Measurements from ENCODE around the gene NFIX.
"Not testable (repeated sequence)": the region's sequence is repeated elsewhere in the genome, so short reads cannot be mapped to it uniquely, and the experiment has no call there.

Gene NFIX

DNA sequence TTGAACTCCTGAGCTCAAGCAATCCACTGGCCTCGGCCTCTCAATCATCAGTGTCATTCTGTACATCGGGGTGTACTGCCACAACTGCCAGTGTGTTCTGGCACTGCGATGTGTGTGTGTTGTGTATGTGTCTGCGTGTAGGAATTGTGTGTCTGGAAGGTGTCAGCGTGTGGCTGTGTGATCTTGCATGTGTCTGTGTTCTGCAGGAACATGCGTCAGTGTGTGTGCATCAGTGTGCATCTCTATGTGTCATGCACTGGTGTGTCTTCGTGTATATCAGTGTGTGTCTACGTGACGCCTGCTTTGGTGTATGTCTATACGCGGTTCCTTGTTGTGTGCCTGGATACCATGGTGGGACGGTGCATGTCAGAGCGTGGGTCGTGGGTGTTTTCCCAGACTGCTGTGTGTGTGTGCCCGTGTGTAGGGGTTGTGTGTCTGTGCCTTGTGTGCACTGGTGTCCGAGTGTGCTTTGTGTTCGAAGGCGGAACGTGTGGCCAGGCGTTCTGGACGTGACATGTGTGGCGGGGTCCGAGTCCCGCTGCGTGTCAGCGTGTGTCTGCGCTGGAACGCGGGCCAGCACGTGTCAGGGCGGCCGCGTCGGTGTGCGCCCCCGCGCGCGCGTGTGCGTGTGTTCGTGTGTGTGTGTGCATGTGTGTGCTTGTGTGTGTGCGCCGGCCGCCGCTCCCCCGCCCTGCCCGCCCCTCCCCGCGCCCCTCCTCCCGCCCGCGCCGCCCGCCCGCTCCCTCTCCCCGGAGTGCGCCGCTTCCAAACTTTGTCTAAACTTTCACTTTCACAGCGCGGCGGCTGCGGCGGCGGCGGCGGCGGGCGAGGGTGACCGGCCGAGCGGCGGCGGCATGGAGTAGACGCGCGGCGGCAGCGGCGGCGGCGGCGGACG, at the start of gene NFIX:
TSS of gene NFIX (plus strand) at position 775 of the 895 bp plus-strand sequence. CDS start 363 bp downstream, outside the sequence.
- peak; percentile 30 to 40 for DNase-seq (ENCODE audit: low read depth in 2 of 2)

DNA sequence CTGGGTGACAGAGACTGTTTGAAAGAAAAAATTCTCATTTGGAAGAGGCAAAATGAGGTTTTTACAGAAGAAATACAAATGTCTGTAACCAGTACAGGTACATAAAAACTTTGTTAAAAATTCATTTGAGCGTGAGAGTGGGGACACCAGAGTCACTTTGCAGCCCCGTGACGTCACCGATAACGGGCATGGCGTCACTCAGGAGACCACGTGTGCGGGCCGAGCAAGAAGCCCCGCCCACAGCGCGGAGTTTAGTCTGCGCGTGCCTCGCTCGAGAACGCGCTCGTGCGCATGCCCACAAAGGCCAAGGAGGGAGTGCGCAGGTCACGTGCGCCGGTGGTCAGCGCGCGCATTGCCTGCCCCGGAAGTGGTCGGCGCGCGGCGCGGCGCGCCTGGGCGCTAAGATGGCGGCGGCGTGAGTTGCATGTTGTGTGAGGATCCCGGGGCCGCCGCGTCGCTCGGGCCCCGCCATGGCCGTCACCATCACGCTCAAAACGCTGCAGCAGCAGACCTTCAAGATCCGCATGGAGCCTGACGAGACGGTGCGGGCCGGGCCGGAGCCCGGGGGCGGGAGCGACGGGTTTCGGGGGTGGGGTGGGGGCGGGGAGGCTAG, 49.7 kb upstream of the NFIX start, which contains the start of gene RAD23A:
TSS of gene RAD23A (plus strand) at position 384 of the 613 bp plus-strand sequence. CDS start at position 471, 87 bp downstream.
- DNase-seq (ENCODE audit: low read depth in 2 of 2), result peak; percentile 97 to 98

DNA sequence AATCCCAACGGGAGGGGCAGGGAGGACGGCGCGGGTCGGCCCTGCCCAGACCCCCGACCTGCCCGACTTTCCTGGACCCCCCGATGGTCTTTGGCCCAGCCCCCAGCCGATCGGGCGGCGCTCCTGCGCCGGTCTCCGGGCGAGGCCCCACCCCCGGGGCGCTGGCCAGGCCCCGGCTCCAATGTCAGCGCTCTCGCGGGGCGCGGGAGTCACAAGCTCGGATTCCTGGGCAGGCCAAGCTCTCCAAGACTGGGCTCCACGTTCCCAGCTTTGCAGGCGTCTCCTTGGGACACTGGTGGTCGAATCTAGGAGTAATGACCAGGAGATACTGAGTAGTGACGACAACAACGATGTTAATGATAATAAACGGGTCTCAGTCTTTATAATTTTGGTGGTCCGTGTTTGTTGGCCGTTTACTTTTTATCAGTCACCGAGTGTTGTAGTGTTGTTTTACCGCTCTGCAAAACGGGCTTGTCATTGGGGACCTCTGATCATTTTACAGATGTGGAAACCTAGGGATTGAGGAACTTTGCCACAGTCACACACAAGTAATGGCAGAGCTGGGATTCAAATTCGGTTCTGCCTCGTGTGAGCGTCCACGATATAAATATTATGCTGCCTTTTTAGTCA, 49.1 kb upstream of the NFIX start:
- peak; percentile 31 to 36 for DNase-seq (ENCODE audit: low read depth in 2 of 2)

DNA sequence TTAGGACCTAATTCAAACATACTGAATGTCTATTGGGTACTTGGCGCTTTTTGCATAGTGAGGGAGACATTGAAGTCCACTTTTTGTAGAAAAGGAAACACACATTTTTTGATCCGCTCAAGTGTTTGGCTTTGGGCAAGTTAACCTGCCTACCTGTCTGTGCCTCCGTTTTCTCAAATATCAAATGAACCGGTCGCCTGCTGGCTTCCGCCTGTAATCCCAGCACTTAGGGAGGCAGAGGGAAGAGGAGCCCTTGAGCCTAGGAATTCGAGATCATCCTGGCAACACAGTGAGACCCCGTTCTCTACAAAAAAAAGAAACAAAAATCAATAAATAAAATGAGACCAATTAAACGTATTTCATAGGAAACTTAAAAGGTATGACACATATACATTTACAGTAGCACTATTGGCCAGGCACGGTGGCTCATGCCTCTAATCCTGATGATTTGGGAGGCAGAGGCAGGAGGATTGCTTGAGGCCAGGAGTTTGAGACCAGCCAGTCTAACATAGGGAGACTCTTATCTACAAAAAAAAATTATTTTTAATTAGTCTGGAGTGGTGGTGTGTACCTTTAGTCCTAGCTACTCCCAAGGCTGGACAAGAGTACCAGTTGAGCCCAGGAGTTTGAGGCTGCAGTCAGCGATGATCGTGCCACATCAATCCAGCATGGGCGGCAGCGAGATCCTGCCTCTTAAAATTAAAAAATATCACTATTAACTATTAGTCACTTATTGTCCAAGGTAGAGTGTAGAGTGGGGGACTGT, 48.4 kb upstream of the NFIX start:
- DNase-seq (ENCODE audit: low read depth in 2 of 2), result no peak

GRCh38 chr19:12947702-12948611, 47.3 kb upstream of the NFIX start:
- DNase-seq (ENCODE audit: low read depth in 2 of 2), result no peak

DNA sequence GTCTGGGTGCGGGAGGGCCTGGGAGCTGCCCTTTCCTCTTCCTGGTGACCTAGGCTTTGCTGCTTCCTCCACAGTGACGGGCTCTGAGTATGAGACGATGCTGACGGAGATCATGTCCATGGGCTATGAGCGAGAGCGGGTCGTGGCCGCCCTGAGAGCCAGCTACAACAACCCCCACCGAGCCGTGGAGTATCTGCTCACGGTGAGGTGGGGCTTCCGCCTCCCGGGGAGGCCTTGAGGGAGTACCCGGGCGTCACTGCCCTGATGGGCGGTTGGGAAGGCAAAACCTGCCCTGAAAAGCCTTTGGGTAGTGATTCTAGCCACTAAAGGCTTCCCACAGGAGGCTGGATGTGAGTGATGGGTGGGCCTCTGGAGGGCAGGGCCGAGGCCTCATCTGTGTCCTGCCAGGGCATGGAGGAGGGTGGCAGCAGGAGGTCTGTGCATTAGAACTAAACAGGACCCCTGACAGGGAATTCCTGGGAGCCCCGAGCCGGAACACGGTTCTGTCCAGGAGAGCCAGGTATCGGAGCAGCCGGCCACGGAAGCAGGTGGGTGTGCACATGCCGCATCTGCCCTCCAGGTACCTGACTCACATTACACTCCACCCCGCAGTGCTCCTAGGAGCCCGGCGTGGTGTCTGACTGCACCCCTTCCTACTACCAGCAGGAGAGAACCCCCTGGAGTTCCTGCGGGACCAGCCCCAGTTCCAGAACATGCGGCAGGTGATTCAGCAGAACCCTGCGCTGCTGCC, 46.5 kb upstream of the NFIX start:
- DNase-seq (ENCODE audit: low read depth in 2 of 2), result no peak

- no peak for DNase-seq (ENCODE audit: low read depth in 2 of 2)
These were observed 45.7 kb upstream of the NFIX start for GRCh38 chr19:12949363-12950283.

DNA sequence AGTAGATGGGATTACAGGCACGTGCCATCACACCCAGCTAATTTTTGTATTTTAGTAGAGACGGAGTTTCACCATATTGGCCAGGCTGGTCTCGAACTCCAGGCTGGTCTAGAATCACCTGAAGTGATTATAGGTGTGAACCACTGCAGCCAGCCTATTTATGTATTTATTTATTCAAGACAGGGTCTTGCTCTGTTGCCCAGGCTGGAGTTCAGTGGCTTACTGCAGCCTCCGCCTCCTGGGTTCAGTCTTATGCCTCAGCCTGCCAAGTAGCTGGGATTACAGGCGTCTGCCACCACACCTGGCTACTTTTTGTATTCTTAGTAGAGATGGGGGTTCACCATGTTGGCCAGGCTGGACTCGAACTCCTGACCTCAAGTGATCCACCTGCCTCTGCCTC, 43.2 kb upstream of the NFIX start:
- not testable (repeated sequence) for DNase-seq (ENCODE audit: low read depth in 2 of 2)

- no peak for DNase-seq (ENCODE audit: low read depth in 2 of 2)
These were observed 42.7 kb upstream of the NFIX start for GRCh38 chr19:12952488-12953137.

GRCh38 chr19:12953138-12953798, 42.0 kb upstream of the NFIX start:
- no peak for DNase-seq (ENCODE audit: low read depth in 2 of 2)

DNA sequence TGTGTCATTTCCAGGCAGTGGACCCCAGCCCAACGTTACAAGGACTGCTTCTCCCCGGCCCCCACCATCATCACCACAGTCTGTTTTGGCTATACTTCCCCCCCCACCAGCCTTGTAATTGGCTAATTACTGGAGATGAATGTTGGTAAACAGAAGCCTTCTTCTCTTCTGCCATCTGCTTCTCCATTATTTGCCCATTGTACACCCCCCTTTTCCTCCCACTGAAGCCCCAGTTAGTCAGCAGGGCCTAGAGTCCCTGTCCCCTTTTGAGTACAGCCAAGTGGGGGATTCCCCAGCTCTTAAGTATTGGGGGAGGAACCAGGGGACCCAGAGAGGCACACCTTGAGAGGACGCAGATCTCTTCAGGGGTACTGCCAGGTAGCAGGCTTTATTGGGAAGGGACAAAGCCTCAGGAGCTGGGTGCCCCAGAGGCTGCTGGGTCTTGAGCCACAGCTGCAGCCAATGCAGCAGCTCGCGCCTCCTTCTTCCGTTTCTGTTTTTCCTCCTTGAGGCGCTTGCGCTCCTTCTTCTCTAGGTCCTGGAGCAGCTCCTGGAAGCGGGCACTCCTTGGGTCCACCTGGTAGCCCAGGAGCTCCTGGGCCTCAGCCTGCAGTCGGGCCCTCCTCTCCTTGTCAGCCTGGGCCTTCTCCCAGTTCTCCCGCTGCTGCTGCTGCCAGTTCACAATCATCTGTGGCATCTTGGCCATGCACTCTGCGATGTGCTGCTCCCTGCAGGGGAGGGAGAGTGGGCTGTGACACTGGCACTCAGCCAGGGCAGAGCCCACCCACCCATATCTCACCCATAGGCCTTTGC, 41.3 kb upstream of the NFIX start:
- no peak for DNase-seq (ENCODE audit: low read depth in 2 of 2)

DNA sequence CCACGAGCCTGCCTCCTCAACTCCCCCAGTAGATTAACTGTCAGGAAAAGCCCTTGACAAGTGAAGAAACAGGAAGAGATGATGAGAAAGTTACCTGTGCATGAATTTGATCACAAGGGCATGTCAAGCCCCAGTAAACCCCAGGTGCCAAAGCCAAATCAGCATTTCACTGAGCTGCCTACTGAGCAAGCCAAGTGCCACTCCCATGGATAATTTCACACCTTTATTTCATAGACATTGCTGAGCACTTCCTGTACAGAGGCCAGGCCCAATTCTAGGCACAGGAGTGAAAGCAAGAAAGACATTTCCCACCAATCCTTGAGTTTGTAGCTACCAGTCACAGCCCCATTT, 40.7 kb upstream of the NFIX start:
- no peak for DNase-seq (ENCODE audit: low read depth in 2 of 2)

GRCh38 chr19:12955575-12955974, 39.7 kb upstream of the NFIX start:
- DNase-seq (ENCODE audit: low read depth in 2 of 2), result not testable (repeated sequence)

- no peak for DNase-seq (ENCODE audit: low read depth in 2 of 2)
These were observed 39.3 kb upstream of the NFIX start for GRCh38 chr19:12955996-12956395.

DNA sequence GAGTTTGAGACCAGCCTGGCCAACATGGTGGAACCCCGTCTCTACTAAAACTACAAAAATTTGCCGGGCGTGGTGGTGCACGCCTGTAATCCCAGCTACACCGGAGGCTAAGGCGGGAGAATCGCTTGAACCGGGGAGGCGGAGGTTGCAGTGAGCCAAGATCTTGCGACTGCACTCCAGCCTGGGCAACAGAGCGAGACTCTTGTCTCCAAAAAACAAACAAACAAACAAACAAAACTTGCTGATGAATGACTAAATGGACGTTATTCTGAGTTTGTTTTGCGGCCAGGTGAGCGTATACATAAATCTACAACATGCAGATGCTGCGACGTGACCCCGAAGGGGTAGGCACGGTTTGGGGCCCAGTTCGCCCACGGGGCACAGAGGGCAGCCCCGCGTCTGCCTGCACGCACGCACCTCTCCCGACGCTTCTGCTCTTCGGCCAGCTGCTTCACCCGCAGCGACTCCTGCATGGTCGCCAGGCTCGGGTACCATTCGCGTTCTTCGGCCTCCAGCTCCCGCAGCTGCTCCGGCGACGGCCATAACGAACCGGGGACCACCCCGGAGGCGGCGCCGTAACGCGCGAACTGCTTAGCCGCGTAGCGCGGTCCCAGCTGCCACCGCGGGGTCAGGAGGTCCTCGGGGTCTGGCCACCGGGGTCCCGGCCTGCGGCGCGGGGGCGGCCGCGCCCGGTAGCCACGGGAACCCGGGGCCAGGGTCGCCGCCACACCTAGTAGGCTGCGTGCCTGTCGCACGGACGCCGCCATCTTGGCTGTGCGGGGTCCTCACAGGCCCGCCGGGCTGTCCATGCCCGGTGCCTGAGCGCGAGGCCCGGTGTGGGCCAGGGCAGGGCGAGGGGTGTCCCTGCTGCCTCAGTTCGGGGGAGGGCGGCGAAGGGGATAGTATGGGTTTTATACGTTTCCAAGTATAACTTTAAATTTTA, 38.6 kb upstream of the NFIX start, which contains the start of gene GADD45GIP1:
TSS of gene GADD45GIP1 (minus strand) at position 778 of the 943 bp plus-strand sequence. CDS start at position 767, 11 bp downstream.
- DNase-seq (ENCODE audit: low read depth in 2 of 2), result peak; percentile 72 to 76

Measured in activated CD4-positive, alpha-beta T cell treated with anti-CD3 and anti-CD28 coated beads for 24 hours (primary cell).